Mammary epithelial cell (primary cell): ENCODE results near the gene LRMDA.

Source experiments
- CTCF ChIP-seq, 2 donors: IDR thresholded peaks in 1 of 2; conservative IDR thresholded peaks in 1 of 2; 2 replicates each; pipeline ENCODE4 v1.5.1; 2011 to 2012; ENCODE audit warnings: inconsistent platforms in 2 of 2, low read length in 2 of 2, mild to moderate bottlenecking in 2 of 2, control low read depth in 1 of 2, low read depth in 1 of 2; ENCODE audit not compliant: insufficient read depth in 1 of 2; ENCODE audit errors: extremely low read depth in 1 of 2
- EZH2 ChIP-seq: IDR thresholded peaks from 2 replicates; pipeline ENCODE4 v1.6.1; 2012; ENCODE audit warnings: low read length, inconsistent platforms, borderline replicate concordance

- no peak for TF ChIP-seq CTCF (conservative IDR thresholded peaks at IDR 0.05 in 1 of 2, IDR thresholded peaks at IDR 0.05 in 1 of 2; ENCODE audit: extremely low read depth in 1 of 2, insufficient read depth in 1 of 2, low read depth in 1 of 2, low read length in 2 of 2)
- TF ChIP-seq EZH2, result no peak
Measured at GRCh38 chr10:75440271-75440793, 8.9 kb downstream of the LRMDA start.
